ENCODE results near the gene AP1S1. TPM values are rescaled to one million over a fixed set of nuclear protein-coding genes. Genes with fewer than 3 reads are reported as not detected.

Gene AP1S1
- total and polyA plus RNA-seq, 9 of the 15 experiments (the other 6 are each of a cell fraction or from before 2014, with no cell fraction given), result 4.4 to 149 (median 89.4) TPM

- TF ChIP-seq KDM4B (IDR thresholded peaks at IDR 0.05; ENCODE audit: borderline replicate concordance in 2 of 2, low read depth in 1 of 2) (no peak), ZNF175 (CRISPR knock-in tag; IDR thresholded peaks at IDR 0.05; ENCODE audit: low read depth) (peak; percentile 96), ZNF584 (CRISPR knock-in tag; IDR thresholded peaks at IDR 0.05; ENCODE audit: low read depth) (peak; percentile 85; the same call in 1 of the 2 replicates), ZNF224 (CRISPR knock-in tag; IDR thresholded peaks at IDR 0.05) (no peak), ZNF143 (CRISPR knock-in tag; IDR thresholded peaks at IDR 0.05) (no peak), CCNT2 (IDR thresholded peaks at IDR 0.05; ENCODE audit: borderline replicate concordance, extremely low read depth, insufficient read length, low read depth, low read length) (no peak), NR4A1 (CRISPR knock-in tag; IDR thresholded peaks at IDR 0.05) (no peak), NR4A1 (tag; IDR thresholded peaks at IDR 0.05) (0 out of 2 replicates have a peak, but pooled peaks have one; percentile 64), BACH1 (tag; IDR thresholded peaks at IDR 0.05) (peak; percentile 71), HNRNPL (IDR thresholded peaks at IDR 0.05; ENCODE audit: low read depth, low read length) (no peak), MLLT1 (IDR thresholded peaks at IDR 0.05) (no peak), LARP7 (IDR thresholded peaks at IDR 0.05) (no peak)
- TF ChIP-seq, protein P1, sequence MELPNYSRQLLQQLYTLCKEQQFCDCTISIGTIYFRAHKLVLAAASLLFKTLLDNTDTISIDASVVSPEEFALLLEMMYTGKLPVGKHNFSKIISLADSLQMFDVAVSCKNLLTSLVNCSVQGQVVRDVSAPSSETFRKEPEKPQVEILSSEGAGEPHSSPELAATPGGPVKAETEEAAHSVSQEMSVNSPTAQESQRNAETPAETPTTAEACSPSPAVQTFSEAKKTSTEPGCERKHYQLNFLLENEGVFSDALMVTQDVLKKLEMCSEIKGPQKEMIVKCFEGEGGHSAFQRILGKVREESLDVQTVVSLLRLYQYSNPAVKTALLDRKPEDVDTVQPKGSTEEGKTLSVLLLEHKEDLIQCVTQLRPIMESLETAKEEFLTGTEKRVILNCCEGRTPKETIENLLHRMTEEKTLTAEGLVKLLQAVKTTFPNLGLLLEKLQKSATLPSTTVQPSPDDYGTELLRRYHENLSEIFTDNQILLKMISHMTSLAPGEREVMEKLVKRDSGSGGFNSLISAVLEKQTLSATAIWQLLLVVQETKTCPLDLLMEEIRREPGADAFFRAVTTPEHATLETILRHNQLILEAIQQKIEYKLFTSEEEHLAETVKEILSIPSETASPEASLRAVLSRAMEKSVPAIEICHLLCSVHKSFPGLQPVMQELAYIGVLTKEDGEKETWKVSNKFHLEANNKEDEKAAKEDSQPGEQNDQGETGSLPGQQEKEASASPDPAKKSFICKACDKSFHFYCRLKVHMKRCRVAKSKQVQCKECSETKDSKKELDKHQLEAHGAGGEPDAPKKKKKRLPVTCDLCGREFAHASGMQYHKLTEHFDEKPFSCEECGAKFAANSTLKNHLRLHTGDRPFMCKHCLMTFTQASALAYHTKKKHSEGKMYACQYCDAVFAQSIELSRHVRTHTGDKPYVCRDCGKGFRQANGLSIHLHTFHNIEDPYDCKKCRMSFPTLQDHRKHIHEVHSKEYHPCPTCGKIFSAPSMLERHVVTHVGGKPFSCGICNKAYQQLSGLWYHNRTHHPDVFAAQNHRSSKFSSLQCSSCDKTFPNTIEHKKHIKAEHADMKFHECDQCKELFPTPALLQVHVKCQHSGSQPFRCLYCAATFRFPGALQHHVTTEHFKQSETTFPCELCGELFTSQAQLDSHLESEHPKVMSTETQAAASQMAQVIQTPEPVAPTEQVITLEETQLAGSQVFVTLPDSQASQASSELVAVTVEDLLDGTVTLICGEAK (IDR thresholded peaks at IDR 0.05), result no peak
- TF ChIP-seq, protein P1 (CRISPR knock-in tag; IDR thresholded peaks at IDR 0.05), result no peak
- TF ChIP-seq, protein P2, sequence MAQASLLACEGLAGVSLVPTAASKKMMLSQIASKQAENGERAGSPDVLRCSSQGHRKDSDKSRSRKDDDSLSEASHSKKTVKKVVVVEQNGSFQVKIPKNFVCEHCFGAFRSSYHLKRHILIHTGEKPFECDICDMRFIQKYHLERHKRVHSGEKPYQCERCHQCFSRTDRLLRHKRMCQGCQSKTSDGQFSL (CRISPR knock-in tag; IDR thresholded peaks at IDR 0.05), result no peak
- TF ChIP-seq, protein P2 (tag; IDR thresholded peaks at IDR 0.05), result peak in 1 of 2 experiments; percentile 73; a peak in 1 of 4 replicates
These were observed 2.2 kb upstream of the AP1S1 start (continued) for GRCh38 chr7:101151908-101152651.
